Measurements from ENCODE around the gene SPRY2.

SPRY2 gene

GRCh38 chr13:80312012-80312704, 28.8 kb downstream of the SPRY2 start:
- no peak for DNase-seq

- no peak for DNase-seq
These were observed 31.0 kb downstream of the SPRY2 start for GRCh38 chr13:80309926-80310325.

- DNase-seq = no peak
These were observed 33.4 kb downstream of the SPRY2 start for GRCh38 chr13:80307401-80307987.

- DNase-seq = no peak
These were observed 34.5 kb downstream of the SPRY2 start for GRCh38 chr13:80306337-80306972.

GRCh38 chr13:80305737-80306136, 35.2 kb downstream of the SPRY2 start:
- no peak for DNase-seq

GRCh38 chr13:80303225-80303811, 37.6 kb downstream of the SPRY2 start:
- no peak for DNase-seq

GRCh38 chr13:80299046-80299445, 41.9 kb downstream of the SPRY2 start:
- DNase-seq = no peak

GRCh38 chr13:80297503-80297902, 43.4 kb downstream of the SPRY2 start:
- DNase-seq = no peak

GRCh38 chr13:80297094-80297493, 43.8 kb downstream of the SPRY2 start:
- DNase-seq = no peak

GRCh38 chr13:80296638-80297037, 44.3 kb downstream of the SPRY2 start:
- DNase-seq = no peak

- no peak for DNase-seq
These were observed 50.3 kb downstream of the SPRY2 start for GRCh38 chr13:80290591-80290990.
